ENCODE data around the gene DTNB.
"Not testable (repeated sequence)": the region's sequence is repeated elsewhere in the genome, so short reads cannot be mapped to it uniquely, and the experiment has no call there.

The DTNB gene

DNA sequence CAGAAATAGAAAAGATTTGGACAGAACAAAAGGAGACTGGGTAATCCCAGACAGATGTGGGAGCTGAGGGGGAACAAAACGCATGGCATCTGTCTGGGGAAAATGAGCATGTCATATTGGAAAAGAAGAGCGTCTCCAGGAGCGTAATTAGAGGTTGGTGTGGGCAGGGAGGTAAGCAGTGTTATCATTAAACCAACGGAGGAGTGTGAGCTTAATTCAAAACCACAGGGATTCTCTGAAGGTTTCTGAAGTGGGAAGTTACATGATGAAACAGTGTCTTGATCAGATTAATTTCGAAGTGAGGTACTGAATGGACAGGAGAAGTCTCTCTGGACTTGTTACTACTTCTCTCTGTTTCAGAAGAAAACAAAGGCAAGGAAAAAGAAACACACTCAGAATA, 53.3 kb downstream of the DTNB start:
- DNase-seq: no peak

DNA sequence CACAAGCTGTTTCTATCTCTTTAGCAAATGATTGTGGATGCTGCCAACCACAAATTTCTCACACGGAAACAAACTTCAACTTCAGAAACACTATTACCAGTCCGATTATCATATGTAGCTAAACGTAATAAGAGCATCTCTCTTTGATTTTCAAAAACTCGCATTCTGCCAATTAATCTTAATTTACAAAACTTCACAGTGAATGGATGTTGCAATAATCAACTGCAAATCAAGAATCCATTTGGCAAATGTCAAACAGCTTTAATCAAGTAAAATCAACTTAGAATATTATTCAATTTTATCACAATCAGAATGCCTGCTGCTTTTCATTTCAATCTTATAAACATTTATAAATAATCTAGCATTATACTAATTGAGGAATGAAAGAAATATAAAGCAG, 54.2 kb downstream of the DTNB start:
- no peak for DNase-seq

DNA sequence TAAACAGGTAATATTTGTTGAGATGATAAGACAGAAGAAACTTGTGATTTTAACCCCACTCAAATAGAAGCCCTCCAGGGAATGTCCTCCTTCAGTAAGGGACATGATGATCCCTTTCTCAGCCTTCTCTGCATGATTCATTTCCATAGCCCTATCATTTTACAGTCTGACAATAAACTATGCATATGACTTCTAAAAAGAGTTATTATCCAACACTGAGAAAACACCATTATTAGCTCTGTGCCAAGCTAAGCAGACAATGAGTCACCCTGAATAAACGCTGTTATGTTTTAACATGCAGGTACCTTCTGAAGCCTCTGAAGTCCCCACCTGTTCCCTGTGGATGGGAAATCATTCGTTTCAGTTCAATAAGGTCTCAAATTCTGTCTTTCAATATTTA, 54.7 kb downstream of the DTNB start:
- no peak for DNase-seq

DNA sequence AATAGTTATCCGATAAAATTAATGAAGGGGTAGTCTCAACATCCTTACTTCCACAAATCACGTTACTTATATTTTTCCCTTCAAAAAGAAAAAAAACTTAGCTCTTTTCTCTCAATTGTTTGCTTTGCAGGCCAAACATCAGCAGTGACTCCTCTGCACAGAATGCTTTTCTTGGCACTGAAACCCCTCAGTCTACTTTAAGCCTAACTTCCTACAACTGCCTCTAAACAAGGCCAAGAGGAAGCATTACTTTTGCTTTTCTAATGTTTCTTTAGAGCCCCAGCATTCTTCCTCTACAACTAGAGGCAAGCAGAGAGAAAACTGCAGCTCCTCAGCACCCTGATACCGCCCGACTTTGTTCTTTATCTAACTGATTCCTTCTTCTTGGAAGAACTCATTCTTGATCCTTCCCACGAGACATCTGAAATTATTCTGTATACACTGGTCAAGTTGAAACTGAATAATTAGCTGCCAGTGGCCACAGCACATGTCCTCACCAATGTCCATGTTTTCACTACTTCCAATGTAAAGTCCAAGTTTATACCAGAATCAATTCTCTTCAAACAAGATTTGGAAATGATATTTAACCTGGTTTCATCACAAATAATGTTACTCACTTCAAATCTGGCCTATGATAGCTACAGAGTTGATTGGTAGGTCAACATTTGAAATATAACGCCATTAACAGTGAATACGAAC, 55.3 kb downstream of the DTNB start:
- no peak for DNase-seq

GRCh38 chr2:25615920-25616319, 57.5 kb downstream of the DTNB start:
- no peak for DNase-seq

- no peak for DNase-seq
Observed at GRCh38 chr2:25615386-25615785, 58.0 kb downstream of the DTNB start.

GRCh38 chr2:25614711-25615110, 58.7 kb downstream of the DTNB start:
- DNase-seq: no peak

DNA sequence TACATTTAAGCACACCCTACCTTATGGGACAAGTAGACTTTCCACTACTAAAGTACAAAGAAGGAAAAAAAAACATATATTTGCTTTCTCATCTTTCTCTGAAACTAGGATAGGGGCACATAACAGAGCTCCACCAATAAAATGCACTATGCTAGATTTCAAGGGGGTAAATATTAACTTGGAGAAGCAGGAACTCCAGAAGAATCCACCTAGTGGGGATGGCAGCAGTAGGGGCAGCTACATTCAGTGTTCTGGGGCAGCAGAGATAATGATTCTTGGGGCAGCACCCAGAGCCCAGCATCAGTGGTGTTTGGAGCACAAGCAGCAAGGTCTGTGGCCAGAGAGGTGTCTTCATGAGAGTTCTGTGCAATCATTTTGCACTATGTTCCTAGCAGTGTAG, 64.7 kb downstream of the DTNB start:
- no peak for DNase-seq

DNA sequence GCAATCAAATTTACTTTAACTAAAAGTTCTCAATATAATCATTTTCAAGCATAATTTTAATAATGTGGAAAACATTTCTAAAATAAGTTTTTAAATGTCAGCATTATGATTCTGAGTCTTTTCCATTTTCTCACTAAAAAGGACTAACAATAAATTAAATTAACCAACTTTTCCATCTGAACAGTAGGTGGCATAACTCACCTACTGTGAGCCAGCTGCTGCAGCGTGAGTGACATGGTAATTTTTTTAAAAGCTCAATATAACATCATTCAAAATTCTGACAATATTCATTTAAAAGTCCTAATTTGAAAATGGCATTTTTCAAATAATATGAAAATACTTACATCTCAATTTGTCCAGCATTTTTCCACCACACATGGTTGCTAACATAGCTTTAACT, 66.5 kb downstream of the DTNB start:
- no peak for DNase-seq

GRCh38 chr2:25602333-25602723, 71.0 kb downstream of the DTNB start:
- DNase-seq: no peak

DNA sequence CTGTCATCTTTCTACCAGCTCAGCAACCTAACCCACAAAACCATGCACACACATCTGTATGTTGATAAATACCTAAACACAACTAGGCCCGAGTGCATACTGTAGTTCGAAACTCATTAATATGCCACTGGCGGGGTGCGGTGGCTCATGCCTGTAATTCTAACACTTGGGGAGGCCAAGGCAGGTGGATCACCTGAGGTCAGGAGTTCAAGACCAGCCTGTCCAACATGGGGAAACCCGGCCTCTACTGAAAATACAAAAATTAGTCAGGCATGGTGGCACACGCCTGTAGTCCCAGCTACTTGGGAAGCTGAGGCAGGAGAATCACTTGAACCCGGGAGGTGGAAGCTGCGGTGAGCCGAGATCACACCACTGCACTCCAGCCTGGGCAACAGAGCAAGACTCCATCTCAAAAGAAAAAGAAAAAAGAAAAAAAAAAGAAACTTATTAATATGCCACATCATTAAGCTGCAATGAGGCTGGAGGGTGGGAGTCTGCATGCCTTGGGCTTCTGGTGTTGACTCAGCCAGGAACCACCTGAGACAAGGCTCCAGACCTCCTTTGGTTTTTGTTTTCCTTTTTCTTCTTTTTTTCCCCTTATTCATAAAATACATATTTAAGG, 71.6 kb downstream of the DTNB start:
- not testable (repeated sequence) for DNase-seq

DNA sequence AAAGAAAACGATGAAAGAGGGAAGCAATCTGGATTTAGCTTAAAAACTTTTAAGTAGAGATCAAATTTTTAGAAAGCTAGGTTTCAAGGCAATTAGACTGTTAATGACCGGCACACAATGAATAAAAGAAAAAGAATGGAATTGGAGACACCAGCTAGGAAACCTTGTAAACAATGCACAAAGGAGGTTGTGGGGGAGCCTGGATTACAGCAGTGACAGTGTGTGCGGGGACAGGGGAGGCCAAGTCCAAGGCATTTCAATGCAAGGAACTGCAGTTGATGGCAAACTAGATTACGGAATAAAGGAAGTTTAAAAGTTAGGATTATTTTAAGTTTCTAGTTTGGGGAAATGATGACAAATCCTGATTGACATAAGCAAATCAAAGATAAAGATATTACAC, 74.5 kb downstream of the DTNB start:
- no peak for DNase-seq

DNA sequence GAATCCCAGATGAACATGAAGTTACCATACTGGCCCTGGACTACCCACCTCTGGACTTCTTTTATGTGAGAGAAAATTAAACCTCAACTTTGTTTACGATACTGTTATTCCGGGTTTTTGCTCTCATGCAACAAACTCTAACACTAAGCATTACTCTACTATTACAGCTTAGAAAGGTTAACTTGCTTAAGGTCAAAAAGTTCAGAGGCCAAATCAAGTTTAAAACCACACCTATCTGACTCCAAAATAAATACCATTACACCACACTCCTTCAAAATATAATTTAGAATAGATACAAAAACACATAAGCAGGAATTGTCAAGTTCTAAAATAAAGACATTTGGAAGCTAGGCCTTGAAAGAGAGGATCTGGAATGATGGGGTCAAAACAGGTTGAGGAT, 75.0 kb downstream of the DTNB start:
- no peak for DNase-seq

DNA sequence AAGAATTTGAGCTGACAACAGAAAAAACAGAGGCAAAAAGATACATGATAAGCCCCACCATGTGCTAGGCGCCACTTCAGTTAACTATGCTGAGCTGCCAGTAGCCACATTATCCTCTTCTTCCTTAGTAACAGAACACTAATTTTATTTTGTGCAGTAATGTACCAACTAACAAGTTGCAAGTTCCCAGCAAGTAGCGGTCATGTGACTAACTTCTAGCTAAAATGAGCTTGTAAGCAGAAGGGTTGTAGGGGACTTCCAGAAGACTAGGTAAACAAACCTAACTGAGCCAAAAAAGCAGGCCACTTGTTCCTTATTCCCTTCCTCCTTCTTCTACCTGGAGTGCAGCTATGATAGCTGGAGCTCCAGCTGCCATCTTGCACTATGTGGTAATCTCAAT, 75.5 kb downstream of the DTNB start:
- no peak for DNase-seq

DNA sequence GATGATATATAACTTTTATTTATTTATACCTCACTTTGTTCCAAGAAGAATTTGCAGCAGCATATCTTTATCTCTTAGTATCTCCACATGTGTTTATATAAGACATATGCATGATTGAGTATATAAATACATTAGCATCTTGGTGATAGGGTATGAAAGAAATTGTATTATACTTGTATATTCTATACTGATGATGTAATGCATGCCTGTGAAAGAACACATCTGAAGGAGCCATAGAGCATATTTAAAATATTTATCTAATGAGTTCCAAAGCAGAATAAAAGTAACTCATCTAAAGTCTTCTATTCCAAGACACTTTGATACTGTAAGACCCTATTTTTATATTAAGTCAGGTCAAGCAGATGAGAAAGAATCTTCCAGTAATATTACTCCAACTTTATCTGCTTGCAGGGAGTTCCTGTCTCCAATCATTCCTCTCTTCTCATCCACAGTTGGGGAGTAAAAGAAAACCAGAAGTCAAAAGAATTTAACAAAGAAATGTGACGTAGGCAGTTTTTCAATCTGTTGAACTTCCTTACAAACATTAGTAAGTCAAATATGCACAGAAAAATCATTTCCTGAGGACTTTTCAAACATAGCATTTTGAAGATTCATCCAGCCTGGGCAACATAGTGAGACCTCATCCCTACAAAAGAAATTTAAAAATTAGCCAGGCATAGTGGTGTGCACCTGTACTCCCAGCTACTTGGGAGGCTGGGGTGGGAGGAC, 76.7 kb downstream of the DTNB start:
- DNase-seq: no peak

- DNase-seq: no peak
Observed at GRCh38 chr2:25595393-25595792, 78.0 kb downstream of the DTNB start.

DNA sequence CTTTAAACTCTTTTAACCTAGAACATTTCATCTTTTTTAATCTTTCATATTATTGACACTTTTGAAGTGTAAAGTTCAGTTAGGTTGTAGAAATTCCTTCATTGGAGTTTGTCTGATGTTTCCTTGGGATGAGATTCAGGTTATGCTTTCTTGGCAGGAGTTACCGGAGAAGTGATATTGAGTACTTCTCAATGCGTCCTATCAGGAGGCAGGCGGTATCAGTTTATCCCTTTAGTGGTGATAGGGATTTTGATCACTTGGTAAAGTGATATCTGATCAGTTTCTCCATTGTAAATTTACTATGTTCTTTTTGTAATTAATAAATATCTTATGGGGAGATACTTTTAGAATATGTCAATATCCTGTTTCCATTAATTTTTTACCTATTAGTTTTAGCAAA, 78.4 kb downstream of the DTNB start:
- DNase-seq: no peak

DNA sequence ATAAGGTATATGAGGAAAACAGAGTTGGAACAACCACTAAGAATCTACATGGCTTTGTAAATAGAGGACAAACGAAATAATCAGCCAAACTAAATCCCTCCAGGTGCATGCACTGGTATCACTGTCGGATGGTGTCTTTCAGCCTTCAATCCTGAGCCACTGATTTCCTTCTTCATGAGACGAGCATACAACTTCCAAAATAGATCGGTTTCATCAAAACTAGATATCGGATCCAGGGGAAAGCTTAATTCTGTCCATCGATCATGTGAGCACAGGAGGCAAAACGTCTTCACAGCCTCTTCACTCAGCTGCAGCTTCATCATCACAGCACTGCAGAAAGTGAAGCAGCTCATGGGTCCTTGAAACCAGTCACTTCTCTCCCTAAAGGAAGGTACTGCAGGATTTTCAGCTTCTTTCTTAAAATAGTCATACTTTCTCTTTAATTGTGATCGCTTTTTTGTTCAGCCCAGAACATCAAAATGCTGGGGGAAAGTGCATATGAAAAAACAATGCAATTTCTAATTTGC, 80.5 kb downstream of the DTNB start:
- no peak for DNase-seq

- no peak for DNase-seq
Observed at GRCh38 chr2:25590921-25591505, 82.4 kb downstream of the DTNB start.

DNA sequence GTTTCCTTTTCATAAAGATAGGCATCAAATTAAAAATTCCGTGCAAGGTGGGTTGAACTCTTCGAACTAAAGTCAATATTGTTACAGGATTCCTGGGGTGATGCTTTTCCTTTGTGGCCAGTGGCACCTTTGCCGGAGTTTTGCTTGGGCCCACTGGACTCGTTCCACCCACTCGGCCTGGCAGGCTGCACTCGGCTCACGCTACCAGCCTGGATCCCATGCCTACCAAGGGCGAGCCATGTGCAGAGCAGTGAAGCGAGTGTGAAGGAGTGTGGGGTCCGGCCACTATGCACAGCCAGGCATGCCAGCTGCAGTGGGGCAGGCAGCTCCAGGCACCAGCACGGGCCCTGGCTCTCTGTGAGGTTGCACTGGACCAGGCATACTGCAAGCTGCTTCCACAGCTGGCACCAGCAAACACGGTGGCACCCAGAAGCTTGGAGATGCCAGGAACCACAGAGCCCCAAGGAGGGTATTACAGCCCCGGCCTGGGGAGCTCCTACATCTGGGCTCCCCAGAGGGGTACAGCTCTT, 83.6 kb downstream of the DTNB start:
- DNase-seq: no peak

DNA sequence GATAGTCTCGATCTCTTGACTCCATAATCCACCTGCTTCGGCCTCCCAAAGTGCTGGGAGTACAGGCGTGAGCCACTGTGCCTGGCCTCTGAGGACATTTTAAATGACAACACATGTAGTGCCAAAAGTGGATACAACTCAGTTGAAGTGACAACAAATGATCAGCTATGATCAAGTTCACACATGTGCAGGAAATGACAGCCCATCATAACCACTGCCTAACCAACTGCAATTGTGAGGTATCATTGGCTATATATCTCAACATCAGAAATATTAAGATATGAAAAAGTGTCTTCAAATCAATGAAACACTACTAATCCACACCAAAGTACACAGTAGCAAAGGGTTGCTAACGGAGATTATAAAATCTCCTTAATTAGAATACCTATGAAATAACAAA, 84.8 kb downstream of the DTNB start:
- no peak for DNase-seq

DNA sequence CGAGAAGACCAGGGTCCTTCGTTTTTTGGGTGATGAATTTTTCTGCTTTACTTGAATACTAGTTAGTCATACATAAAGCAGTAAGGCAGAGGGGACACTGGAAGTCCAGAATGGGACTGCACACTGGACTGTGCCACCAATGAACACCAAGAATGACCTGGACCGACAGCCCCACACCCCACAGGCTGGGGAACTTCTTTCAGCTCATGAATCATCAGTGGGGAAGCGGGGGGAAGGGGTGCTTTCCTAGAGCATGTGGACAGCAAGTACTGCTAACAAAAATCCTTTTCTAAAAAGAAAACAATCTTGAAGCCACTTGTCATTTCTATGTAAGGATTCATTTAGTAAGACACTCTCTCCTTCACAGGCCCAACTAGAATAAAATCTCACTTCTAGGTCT, 86.0 kb downstream of the DTNB start:
- no peak for DNase-seq

GRCh38 chr2:25586726-25587144, 86.6 kb downstream of the DTNB start:
- DNase-seq: no peak

DNA sequence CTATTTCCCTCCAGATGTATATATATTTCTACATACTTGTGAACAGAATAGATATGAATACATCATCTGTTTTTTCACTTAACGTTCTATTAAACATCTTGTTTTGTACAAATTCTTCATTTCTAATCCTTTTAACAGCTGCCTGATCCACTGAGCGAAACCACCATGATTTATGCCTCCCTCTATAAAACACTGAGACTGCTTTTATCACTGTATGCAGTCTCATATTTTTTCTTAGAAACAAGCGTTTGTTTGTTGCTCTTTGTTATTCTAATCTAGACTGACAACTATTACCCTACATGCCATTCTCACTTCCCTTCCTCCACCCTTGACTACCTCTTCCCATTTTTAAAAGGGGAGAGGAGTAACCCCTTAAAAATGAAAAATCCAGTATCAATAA, 88.2 kb downstream of the DTNB start:
- no peak for DNase-seq
